HG03135 (cell line): ENCODE results near the gene MEG3.

Experiments
- ATAC-seq: cut with Tn5 transposase; IDR thresholded peaks from one replicate; pipeline ENCODE4 v1.9.1; 2021; ENCODE audit warnings: mild to moderate bottlenecking, moderate library complexity; ENCODE audit not compliant: unreplicated experiment

The MEG3 gene

DNA sequence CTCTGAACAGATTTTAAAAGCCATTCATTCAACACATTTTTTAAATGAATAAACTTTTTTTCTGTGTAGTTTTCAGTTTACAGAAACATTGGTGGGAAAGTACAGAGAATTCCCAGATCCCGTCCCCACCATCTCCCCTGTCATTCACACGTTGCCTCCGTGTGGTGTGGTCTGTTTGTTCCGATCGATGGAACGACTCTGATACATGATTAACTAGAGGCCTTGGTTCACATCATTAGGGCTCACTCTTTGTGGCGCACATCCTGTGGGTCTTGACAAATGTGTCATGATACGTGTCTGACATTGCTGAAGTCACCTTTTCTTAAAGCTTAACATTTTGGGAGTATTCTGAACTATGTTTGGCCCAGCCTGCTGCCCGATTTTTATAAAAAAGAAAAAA lies 18.5 kb downstream of the MEG3 start:
- ATAC-seq = no peak

DNA sequence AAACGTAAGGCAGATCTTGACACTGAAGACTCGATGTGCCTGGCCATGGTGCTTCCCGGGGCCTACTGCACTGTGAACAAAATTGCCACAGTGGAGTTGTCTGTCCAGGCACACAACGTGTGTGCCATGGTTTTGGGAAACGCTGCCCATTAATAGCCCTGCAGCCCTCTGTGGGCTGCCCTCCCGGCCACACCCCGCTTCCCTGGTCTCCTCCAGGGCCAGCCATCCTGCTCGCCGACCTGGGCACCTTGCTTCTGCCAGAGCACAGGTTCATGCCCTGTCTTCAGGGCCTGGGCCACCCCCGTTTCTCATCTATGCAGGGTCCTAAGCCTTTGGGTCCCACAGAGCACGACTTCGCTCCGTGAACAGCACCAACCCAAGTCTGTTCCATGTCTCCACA lies 18.9 kb downstream of the MEG3 start:
- ATAC-seq = no peak

- no peak for ATAC-seq
Measured at GRCh38 chr14:100845341-100845740, 19.4 kb downstream of the MEG3 start.

DNA sequence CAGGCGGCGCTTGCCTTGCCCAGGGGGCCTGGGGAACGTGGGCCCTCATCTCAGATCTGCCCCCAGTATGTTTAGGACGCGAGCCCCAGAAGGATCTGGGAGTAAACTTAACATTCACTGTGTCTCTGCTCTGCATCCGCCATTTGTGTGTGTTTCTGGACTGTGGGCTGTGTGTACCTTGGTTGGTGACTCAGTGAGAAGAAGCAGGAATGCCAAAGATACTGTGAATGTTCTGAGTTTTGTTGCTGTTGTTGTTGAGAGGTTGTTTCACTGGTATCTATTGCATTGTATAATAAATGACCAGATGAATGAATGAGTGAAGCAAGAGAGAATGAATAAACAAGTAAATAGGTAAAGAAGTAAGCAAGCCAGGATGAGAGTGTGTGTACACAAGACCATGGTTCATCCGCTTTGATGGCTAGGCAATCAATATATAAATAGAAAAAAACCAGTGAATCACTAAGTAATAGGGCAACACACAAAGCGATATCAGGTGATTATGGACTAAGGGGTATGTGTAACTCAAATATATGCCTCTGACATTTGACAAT lies 20.5 kb downstream of the MEG3 start:
- no peak for ATAC-seq

- ATAC-seq = no peak
Measured at GRCh38 chr14:100849115-100849781, 23.3 kb downstream of the MEG3 start.

DNA sequence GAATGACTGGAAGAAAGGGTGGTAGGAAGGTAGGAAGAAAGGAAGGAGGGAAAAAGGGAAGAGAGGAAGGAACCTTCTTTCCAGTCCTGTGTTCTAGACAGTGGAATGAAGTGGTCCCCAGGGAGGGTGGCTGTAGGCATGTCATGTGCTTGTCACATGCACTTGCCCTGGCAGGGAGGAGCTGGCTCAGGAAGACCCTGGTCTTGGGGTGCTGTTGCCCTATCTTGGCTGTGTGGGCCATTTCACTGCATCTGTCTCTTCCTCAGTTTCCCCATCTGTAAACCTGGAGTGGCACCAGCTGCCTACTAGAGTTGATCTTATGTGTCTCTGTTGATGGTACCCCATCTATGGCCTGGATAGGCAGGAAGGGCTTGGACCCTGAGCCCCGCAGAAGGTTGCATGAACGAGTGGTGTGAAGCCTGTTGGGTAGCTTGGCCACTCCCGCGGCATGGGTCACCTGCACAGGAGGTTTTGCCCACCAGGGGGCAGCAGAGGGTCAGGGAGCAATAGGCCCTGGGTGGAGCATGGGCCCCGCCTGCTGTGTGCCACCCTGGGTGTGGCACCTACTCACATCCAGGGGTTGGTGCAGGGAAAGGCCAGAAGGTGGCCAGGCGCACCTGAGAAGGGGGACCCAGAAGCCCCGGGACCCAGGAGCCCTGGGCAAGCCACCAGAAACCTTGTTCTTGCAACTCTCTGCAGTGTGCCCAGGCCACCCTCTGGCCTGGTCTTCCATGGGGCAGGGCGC lies 25.1 kb downstream of the MEG3 start:
- ATAC-seq = peak; percentile 83

DNA sequence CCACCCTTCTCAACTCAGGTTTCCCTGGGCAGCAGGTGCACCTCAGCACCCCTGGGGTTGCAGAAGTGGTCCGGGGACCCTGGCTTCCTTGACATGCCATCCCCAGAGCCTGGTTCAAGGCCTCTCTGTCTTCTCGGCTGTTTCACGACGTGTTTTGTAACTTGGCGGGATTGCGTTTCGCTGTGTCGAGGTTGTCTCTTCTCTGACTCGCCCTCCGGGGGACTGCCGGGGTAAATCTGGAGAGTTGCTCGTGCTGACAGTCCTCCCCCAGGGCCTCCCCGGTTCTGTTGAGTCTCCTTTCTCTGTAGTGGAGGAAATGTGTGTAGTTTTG lies 25.6 kb downstream of the MEG3 start:
- ATAC-seq = no peak

DNA sequence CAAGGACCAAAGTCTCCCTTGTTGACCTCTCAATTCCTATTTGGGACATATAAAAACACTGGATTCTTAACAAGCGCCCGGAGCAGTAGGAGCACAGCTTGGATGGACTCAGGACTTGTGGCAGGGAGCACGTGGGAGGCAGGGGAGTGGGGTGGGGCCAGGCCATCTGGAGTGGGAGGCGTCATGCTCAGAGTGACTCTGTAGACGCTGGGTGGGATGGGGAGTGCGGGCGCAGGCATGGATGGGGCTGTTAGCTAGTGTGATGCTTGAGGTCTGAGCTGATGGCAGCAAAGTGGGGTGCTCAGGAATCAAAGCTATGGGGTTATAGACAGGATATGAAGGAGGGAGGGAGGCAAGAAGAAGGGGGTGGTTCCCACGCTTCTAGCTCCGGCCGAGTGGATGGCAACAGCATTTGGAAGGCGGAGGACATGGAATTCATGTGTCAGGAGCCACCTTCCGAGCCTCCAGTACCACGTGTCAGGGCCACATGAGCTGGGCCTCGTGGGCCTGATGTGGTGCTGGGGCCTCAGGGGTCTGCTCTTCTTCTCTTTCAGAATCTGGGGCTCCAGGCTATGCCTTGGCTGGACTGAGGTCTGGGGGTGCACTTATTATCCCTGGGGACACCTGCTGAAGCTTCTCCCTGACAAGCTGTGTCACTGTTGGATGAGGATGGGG lies 26.2 kb downstream of the MEG3 start:
- no peak for ATAC-seq

DNA sequence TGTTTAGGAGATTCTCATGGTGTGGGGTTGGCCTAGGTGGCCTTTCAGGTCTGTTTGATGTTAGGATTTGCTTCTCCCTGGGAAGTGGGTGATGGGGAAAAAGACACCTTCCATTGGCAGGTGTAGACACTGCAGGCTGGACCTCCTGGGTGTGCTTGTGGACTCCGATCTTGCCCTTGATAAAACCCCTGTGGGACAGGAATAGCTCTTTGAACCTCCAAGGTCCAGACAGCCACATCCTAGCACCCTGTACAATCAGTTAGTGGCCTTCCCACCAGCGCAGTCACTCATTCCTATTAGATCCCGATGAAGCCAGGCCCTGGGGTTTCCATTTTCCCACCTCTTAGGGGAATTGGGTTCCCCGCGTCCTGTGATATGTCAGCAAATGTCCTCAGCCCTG lies 28.5 kb downstream of the MEG3 start:
- ATAC-seq = no peak

GRCh38 chr14:100855256-100855930 lies 29.5 kb downstream of the MEG3 start:
- no peak for ATAC-seq

DNA sequence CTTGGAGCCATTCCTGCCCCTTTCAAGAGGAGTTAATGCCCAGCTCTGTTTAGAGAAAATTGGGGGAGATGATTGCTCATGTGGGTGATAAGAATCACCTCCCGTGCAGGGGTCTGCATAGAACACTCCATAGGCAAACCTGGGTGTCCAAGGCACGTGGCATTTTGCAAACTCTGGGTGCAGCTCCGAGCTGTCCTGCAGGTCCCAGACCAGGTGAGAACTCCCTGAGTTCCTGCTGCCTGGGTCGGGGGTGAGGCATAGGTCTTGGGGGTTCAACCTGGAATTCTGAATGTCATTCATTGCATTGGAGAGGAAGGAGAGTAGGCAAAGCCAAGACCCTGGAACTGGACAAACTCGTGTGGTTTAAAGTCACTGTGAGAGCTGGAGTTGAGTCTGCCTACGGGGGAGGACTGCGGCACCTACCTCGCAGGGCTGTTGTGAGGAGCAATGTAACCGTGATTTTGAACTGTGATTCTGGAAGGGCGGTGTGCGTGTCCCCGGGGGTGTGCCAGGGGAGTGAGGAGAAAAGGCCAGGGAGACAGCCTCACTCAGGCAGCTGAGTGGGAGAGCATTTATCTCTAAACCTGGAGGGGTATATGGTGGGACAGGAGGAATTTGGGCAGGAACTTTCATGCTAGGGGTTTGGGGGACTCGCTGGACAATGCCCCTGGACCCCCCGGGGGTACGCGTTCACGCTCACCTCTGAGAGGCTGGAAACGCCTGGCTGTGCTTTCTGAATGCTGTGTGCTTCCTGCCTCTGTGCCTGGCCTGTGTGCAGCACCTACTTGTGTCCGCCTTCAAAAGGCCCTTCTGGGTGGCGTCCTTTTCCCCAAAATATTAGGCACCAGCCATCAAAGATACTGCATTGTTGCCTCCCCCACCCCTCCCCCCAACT lies 30.4 kb downstream of the MEG3 start:
- ATAC-seq = no peak

GRCh38 chr14:100857233-100857922 lies 31.5 kb downstream of the MEG3 start:
- no peak for ATAC-seq

DNA sequence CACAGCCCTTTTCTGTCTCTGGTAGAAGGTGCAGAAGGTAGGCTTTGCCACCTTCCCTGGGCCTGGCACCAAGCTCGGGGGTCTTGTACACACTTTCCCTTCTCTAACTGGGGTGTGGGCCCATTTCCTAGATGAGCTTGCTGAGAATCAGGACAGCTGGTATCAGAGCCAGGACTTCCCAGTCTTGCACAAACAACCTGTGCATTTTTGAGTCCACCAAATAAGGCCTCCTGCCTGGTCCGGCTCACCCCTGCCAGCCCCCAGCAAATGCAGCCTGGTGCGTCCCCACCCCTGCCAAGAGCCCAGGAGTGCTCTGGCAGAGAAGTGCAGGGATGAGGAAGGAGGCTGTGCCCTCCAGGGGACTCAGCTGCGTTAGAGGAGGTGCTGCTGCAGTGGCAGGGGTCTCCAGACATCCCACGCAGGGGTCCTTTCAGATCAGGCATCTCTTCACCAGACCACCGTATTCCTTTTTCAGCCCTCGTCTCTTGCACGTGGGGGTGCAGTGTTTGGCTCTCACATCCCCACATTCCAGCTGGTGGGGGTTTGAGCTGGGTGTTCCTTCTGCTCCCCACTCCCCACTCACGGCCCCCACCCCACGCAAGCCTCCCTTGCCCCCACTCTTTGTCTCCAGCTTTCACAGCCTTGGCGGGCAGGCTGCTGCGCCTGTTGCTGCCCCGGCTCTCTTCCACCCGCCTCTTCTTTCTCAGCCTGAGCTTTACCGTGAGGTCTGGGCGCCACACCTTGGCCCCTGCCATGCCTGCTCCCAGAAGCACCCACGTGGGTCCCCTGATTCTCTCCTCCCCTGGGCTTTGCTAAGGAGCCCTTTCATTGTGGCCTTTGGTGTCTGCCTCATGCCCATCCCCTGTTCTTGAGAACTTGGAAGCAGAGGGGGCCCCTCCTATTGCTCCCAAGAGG lies 32.3 kb downstream of the MEG3 start:
- ATAC-seq = no peak

DNA sequence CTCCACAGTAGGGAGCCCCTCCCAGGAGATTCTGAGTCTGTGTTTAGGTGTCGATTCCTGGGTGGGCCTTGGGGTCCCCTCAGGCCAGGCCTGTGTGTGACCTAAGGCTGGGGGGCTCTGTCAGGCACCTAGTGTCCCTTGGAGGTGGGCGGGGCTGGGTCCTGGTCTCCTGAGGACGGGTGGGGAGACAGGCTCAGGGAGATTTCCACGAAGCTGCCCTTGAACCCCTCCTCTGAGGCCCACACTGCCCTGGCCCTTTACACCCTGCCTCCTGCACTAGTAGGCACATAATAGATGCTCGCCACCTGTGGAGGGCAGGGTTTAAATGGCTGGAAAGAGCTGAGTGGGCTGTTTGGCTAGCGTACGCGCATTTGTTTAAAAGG lies 32.9 kb downstream of the MEG3 start:
- no peak for ATAC-seq

- ATAC-seq = no peak
Measured at GRCh38 chr14:100859781-100860180, 33.9 kb downstream of the MEG3 start.

GRCh38 chr14:100860556-100861187 lies 34.8 kb downstream of the MEG3 start:
- no peak for ATAC-seq

GRCh38 chr14:100861188-100861936 lies 35.4 kb downstream of the MEG3 start:
- ATAC-seq = no peak

- no peak for ATAC-seq
Measured at GRCh38 chr14:100861937-100862247, 36.0 kb downstream of the MEG3 start.
